Large intestine (tissue), 3 donors: ENCODE measurements around the gene KIF26A. TPM values are rescaled to one million over a fixed set of nuclear protein-coding genes. Genes with fewer than 3 reads are reported as not detected.
"Not testable (repeated sequence)": the region's sequence is repeated elsewhere in the genome, so short reads cannot be mapped to it uniquely, and the experiment has no call there.

Experiments used
- DNase-seq, 2 donors: peaks; one replicate each; pipeline versions ENCODE4 v3.0.0 to v3.0.0-alpha.2; 2013
- H3K27ac ChIP-seq: one replicate; pipeline ENCODE4 v1.5.1; 2013; ENCODE audit warnings: low read length
- H3K27me3 ChIP-seq: 2 replicates; pipeline ENCODE4 v1.6.1; 2013; ENCODE audit warnings: low read length; ENCODE audit not compliant: control insufficient read depth, insufficient read depth
- H3K36me3 ChIP-seq: 2 replicates; pipeline ENCODE4 v1.6.1; 2013; ENCODE audit warnings: low read length; ENCODE audit not compliant: control insufficient read depth, insufficient read depth
- H3K4me1 ChIP-seq: one replicate; pipeline ENCODE4 v1.6.1; 2013; ENCODE audit warnings: low read length; ENCODE audit not compliant: control insufficient read depth, insufficient read depth
- H3K4me3 ChIP-seq: one replicate; pipeline ENCODE4 v1.5.1; 2013; ENCODE audit warnings: low read length
- H3K9me3 ChIP-seq: one replicate; pipeline ENCODE4 v1.6.1; 2013; ENCODE audit warnings: mild to moderate bottlenecking, low read depth, low read length, moderate library complexity; ENCODE audit not compliant: control insufficient read depth
- WGBS: methylation state at CpG from one replicate; pipeline ENCODE4 v1.1.5; 2013; ENCODE audit warnings: low lambda C conversion rate; ENCODE audit not compliant: insufficient coverage; 5-methylcytosine and 5-hydroxymethylcytosine counted together
- polyA plus RNA-seq: library from polyadenylated mRNA; unstranded; fragments of 120-200 nt; gene quantifications from one replicate; pipeline ENCODE4 v1.2.1, GENCODE V29; 2013

KIF26A gene
- polyA plus RNA-seq, 1 donor, result 8.8 TPM

- H3K9me3 ChIP-seq, result no peaks in the 10 kb centered on the region
- WGBS, result no CpG with 5 or more reads among the region's 21 CpGs
- DNase-seq, result no peak
- no peaks in the 10 kb centered on the region for H3K27me3 ChIP-seq
- peaks cover 7% of the 10 kb centered on the region for H3K4me1 ChIP-seq
- no peak overlapping the region for H3K4me3 ChIP-seq
- H3K27ac ChIP-seq, result no peak overlapping the region
- no peaks in the 10 kb centered on the region for H3K36me3 ChIP-seq
Measured at GRCh38 chr14:104152686-104153393, 14.5 kb downstream of the KIF26A start.

DNA sequence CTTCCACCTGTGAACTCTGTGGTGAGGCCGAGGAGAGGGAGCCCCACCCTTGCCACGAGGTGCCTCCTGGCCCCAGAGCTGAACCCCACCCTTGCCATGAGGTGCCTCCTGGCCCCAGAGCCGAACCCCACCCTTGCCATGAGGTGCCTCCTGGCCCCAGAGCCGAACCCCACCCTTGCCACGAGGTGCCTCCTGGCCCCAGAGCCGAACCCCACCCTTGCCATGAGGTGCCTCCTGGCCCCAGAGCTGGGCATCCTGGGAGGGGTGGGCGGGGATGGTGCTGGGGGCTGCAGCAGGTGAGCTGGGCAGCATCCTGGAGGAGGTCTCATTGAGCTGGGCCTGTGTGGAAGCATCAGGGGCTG lies 15.0 kb downstream of the KIF26A start:
- not testable (repeated sequence) for H3K27me3 ChIP-seq, DNase-seq, H3K4me1 ChIP-seq, H3K36me3 ChIP-seq, H3K9me3 ChIP-seq, H3K27ac ChIP-seq, H3K4me3 ChIP-seq
- no CpG with 5 or more reads among the region's 7 CpGs for WGBS

GRCh38 chr14:104154246-104154645 lies 15.9 kb downstream of the KIF26A start:
- DNase-seq, result no peak
- Histone ChIP-seq H3K27me3 (no peaks in the 10 kb centered on the region), H3K4me1 (peaks cover 7% of the 10 kb centered on the region), H3K4me3 (no peak overlapping the region), H3K9me3 (no peaks in the 10 kb centered on the region), H3K27ac (no peak overlapping the region), H3K36me3 (no peaks in the 10 kb centered on the region)
- no CpG with 5 or more reads among the region's 15 CpGs for WGBS

DNA sequence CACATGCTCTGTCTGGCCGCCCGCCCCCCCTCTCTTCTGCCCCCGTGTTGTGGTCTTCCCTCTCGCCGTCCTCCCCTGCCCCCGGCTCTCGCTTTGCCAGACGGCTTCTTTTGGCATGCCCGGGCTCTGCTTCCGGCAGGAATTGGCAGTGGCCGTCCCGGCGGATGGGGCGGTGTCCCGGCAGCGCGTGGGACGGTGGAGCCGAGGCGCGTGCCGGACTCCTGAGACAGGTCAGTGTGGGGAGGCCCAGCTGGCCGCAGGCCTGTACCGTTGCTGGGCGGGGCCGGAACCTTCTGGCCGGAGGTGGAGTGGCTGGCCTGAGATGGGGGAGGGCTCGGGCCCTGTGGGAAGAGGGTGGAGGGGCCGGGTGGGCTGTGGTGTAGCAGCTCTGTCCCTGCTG lies 17.1 kb downstream of the KIF26A start:
- Histone ChIP-seq H3K27ac (no peak overlapping the region), H3K27me3 (no peaks in the 10 kb centered on the region), H3K4me1 (no peaks in the 10 kb centered on the region), H3K9me3 (no peaks in the 10 kb centered on the region), H3K4me3 (no peak overlapping the region), H3K36me3 (no peaks in the 10 kb centered on the region)
- no peak for DNase-seq
- WGBS, result no CpG with 5 or more reads among the region's 29 CpGs

DNA sequence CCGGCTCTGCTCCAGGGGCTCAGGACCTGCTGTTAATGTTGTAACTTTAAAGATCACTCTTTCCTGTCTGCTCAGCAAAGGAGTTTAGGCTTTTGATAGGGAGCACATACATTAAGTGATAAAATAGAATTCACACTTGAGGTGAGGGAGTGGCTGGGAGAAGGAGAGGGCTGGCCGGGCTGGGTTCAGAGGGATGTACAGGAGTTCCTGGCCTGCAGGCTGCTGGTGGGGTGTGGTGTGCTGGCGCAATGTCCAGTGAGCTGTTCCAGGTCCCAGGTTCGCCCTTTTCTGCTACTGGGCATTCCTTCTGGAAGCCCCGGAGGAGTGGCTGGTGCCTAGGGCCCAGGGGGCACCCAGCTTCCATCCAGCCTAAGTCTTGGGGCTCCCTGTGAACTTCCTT lies 17.8 kb downstream of the KIF26A start:
- DNase-seq, result no peak
- Histone ChIP-seq H3K27me3 (no peaks in the 10 kb centered on the region), H3K4me3 (no peak overlapping the region), H3K4me1 (no peaks in the 10 kb centered on the region), H3K27ac (no peak overlapping the region), H3K36me3 (no peaks in the 10 kb centered on the region), H3K9me3 (no peaks in the 10 kb centered on the region)
- WGBS, result no CpG with 5 or more reads among the region's 5 CpGs

DNA sequence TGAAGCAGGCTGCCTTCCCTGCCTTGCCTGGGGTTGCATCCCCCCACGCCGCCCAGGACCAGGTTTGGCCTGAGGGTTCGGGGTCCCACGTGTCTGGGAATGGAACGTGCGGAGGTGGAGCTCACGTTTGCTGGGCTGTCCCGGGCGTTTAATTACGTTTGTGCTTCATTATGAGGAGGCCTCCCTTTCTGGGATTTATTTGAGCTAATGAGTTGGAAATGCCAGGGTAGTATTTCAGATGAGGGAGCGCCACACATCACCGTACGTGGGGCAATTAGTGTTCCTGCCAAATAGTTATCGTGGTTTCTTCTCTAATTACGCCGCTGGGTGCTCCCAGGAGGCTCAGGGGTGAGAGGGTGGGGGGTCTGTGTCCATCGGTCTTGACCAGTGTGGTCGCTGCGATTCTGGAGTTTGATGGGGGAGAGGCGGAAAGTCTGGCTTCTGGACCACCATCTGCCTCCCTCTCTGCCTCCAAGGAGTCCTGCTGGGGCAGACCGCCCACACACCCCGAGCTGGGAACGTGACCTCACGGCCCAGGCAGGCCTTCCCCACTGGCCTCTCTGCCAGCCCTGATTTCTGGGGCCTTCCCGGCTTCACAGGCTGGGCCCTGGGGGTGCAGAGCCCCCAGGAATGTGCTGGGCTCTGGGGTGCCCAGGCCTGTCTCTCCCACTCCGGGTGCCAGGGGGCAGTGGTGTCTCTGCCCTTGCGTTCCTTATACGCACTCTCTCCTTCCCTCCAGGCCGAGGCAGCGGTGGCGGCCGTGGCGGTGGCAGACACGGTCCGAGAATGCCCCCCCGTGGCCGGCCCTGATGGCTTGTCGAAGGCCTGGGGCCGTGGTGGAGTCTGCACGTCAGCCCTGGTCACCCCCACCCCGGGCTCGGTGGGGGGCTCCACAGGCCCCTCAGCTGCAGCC lies 18.9 kb downstream of the KIF26A start:
- Histone ChIP-seq H3K9me3 (no peaks in the 10 kb centered on the region), H3K27me3 (no peaks in the 10 kb centered on the region), H3K27ac (no peak overlapping the region), H3K4me3 (no peak overlapping the region), H3K4me1 (no peaks in the 10 kb centered on the region), H3K36me3 (no peaks in the 10 kb centered on the region)
- no peak for DNase-seq
- WGBS, result no CpG with 5 or more reads among the region's 42 CpGs

GRCh38 chr14:104158827-104159798 lies 20.7 kb downstream of the KIF26A start:
- peak in 1 of 2 donors; percentile 33 for DNase-seq

DNA sequence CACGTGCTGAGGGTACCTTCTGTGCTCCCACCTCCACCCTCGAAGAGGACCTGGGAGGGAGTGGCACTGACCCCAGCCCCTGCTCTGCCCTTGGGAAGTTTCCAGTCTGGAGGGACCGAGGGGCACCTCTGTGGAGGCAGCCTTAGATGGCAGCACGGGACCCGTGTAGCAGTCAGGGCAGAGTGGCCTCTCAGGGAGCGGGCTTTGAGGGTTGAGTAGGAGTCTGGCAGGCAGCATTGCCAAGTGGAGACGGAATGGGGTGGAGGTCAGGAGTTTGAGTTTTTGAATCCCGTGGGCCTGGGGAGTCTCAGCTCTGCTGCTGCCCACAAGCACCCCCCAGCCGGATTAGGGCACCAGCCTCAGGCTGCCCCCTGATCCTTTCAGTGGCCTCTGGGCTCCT lies 21.6 kb downstream of the KIF26A start:
- H3K27ac ChIP-seq, result no peak overlapping the region
- DNase-seq, result no peak
- no peaks in the 10 kb centered on the region for H3K27me3 ChIP-seq
- no peaks in the 10 kb centered on the region for H3K36me3 ChIP-seq
- no peaks in the 10 kb centered on the region for H3K4me1 ChIP-seq
- WGBS, result no CpG with 5 or more reads among the region's 9 CpGs
- H3K4me3 ChIP-seq, result no peak overlapping the region
- H3K9me3 ChIP-seq, result no peaks in the 10 kb centered on the region

More at GRCh38 chr14:104158827-104159798, 20.7 kb downstream of the KIF26A start:
- no CpG with 5 or more reads among the region's 51 CpGs for WGBS
- H3K36me3 ChIP-seq, result no peaks in the 10 kb centered on the region
- H3K27ac ChIP-seq, result no peak overlapping the region
- no peaks in the 10 kb centered on the region for H3K27me3 ChIP-seq
- H3K4me3 ChIP-seq, result no peak overlapping the region
- no peaks in the 10 kb centered on the region for H3K4me1 ChIP-seq
- no peaks in the 10 kb centered on the region for H3K9me3 ChIP-seq

DNA sequence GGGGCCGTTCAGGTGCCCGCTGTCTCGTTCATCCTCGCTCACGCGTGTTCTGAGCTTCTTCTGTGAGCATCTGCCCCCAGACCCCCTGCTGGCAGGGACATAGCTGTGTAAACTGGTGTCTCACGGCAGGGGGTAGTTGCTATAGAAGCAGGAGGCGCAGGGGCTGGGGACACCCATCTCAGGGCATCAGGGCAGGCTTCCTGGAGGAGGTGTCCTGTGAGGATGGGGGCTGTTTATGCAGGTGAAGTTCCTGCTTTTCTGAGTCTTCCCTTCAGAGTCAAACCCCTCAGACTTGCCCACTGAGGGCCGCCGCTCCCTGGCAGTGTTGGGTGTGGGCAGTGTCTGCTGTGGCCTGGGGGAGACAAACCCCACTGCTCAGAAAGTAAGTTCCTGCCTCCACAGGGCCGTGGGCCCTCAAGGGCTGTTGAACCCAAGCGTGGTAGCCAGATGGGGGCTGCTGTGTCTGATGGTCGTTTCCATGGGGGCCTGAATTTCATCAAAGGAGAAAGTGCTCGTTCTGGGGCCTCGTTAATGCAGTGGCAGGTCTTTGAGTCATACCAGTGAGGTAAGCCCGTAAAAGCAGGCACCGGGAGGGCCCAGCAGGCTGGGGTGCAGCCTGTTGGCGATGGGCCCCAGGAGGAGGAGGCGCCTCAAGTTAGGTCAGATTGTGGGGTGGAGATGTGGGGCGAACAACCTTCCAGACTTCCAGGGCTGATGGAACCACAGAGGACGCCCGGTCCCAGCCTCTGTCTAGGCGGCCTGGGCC lies 23.4 kb downstream of the KIF26A start:
- Histone ChIP-seq H3K36me3 (no peaks in the 10 kb centered on the region), H3K27ac (no peak overlapping the region), H3K9me3 (no peaks in the 10 kb centered on the region), H3K27me3 (no peaks in the 10 kb centered on the region), H3K4me3 (no peak overlapping the region), H3K4me1 (no peaks in the 10 kb centered on the region)
- no peak for DNase-seq
- WGBS, result 100% methylated on average over 1 of the region's 23 CpGs
